Sigmoid colon (tissue), 4 donors: Measurements from ENCODE around the gene ZNF213.

Experiments
- POLR2AphosphoS5 ChIP-seq, 4 donors: sonication (generic); formaldehyde crosslinking; IDR thresholded peaks; one replicate each; pipeline ENCODE4 v1.6.1; 2017; ENCODE audit warnings: antibody characterized with exemption in 4 of 4
- TF ChIP-seq, protein P1 (sequence below), 4 experiments: fragments of 450-650 bp in 3 of 4; fragments of 200-600 bp in 1 of 4; IDR thresholded peaks; one replicate each; pipeline ENCODE4 v1.5.1; 2016 to 2019; ENCODE audit warnings: antibody characterized with exemption in 4 of 4, mild to moderate bottlenecking in 3 of 4, moderate library complexity in 2 of 4

DNA sequence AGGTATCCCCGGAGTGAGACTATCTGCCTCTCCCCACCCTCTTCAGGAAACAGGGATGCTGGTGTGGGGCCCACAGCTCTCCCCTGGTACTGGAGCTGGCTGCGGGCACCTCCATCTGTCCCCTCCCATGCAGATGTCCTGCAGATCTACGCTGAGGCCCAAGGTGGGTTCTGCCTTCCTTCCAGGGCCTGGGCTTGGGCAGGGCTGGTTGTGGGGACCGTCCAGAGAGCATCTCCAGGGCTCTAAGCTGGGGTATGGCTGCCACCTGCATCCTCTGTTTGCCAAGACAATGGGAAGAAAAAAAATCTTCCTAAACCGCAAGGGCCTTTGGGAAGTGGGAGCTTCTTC lies 12.9 kb downstream of the ZNF213 start:
- TF ChIP-seq, protein P1, sequence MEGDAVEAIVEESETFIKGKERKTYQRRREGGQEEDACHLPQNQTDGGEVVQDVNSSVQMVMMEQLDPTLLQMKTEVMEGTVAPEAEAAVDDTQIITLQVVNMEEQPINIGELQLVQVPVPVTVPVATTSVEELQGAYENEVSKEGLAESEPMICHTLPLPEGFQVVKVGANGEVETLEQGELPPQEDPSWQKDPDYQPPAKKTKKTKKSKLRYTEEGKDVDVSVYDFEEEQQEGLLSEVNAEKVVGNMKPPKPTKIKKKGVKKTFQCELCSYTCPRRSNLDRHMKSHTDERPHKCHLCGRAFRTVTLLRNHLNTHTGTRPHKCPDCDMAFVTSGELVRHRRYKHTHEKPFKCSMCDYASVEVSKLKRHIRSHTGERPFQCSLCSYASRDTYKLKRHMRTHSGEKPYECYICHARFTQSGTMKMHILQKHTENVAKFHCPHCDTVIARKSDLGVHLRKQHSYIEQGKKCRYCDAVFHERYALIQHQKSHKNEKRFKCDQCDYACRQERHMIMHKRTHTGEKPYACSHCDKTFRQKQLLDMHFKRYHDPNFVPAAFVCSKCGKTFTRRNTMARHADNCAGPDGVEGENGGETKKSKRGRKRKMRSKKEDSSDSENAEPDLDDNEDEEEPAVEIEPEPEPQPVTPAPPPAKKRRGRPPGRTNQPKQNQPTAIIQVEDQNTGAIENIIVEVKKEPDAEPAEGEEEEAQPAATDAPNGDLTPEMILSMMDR (IDR thresholded peaks at IDR 0.05), result no peak
- TF ChIP-seq POLR2AphosphoS5 (IDR thresholded peaks at IDR 0.05), result no peak
